HepG2 (cell line): ENCODE data around the gene NFATC2. TPM values are rescaled to one million over a fixed set of nuclear protein-coding genes. Genes with fewer than 3 reads are reported as not detected.
A peak's percentile ranks its signal among the peaks of the same experiment; 100 is the strongest.

Source experiments
- DMAP1 ChIP-seq: IDR thresholded peaks from 2 replicates; pipeline ENCODE4 v1.6.1; 2016
- HDAC2 ChIP-seq: sonication (generic); formaldehyde crosslinking; IDR thresholded peaks from 2 replicates; pipeline ENCODE4 v1.4.0; 2020; ENCODE audit warnings: missing genetic modification reagents
- MEF2D ChIP-seq: sonication (generic); formaldehyde crosslinking; IDR thresholded peaks from 2 replicates; pipeline ENCODE4 v1.5.1; 2020; ENCODE audit warnings: mild to moderate bottlenecking, missing genetic modification reagents
- MIER3 ChIP-seq: IDR thresholded peaks from 2 replicates; pipeline ENCODE4 v1.6.1; 2016; ENCODE audit warnings: missing compliant biosample characterization, borderline replicate concordance
- NR3C1 ChIP-seq: sonication (generic); formaldehyde crosslinking; IDR thresholded peaks from 2 replicates; pipeline ENCODE4 v1.4.0; 2020; ENCODE audit warnings: missing genetic modification reagents
- SAFB2 ChIP-seq: sonication (generic); formaldehyde crosslinking; IDR thresholded peaks from 2 replicates; pipeline ENCODE4 v1.5.1; 2020; ENCODE audit warnings: missing genetic modification reagents, low read depth, mild to moderate bottlenecking, borderline replicate concordance
- SRY ChIP-seq: sonication (generic); formaldehyde crosslinking; IDR thresholded peaks from 2 replicates; pipeline ENCODE4 v1.8.0; 2022; ENCODE audit warnings: mild to moderate bottlenecking, missing genetic modification reagents
- TCF7 ChIP-seq: sonication (generic); IDR thresholded peaks from 2 replicates; pipeline ENCODE4 v1.6.1; 2016; ENCODE audit warnings: antibody characterized with exemption, low read depth
- TSC22D2 ChIP-seq: sonication (generic); formaldehyde crosslinking; IDR thresholded peaks from 2 replicates; pipeline ENCODE4 v1.5.1; 2020; ENCODE audit warnings: missing genetic modification reagents, mild to moderate bottlenecking, borderline replicate concordance
- ZFP36L1 ChIP-seq: sonication (generic); formaldehyde crosslinking; IDR thresholded peaks from 2 replicates; pipeline ENCODE4 v1.8.0; 2022; ENCODE audit warnings: mild to moderate bottlenecking, missing genetic modification reagents, moderate library complexity
- ZFP37 ChIP-seq: sonication (generic); formaldehyde crosslinking; IDR thresholded peaks from 2 replicates; pipeline ENCODE4 v1.4.0; 2020; ENCODE audit warnings: missing genetic modification reagents, borderline replicate concordance
- ZNF251 ChIP-seq: sonication (generic); formaldehyde crosslinking; IDR thresholded peaks from 2 replicates; pipeline ENCODE4 v1.9.0; 2021; ENCODE audit warnings: mild to moderate bottlenecking, missing genetic modification reagents
- ZNF510 ChIP-seq: sonication (generic); formaldehyde crosslinking; IDR thresholded peaks from 2 replicates; pipeline ENCODE4 v1.4.0; 2020; ENCODE audit warnings: low read depth, mild to moderate bottlenecking, missing genetic modification reagents
- ZNF660 ChIP-seq: sonication (generic); formaldehyde crosslinking; IDR thresholded peaks from 2 replicates; pipeline ENCODE4 v1.5.1; 2020; ENCODE audit warnings: mild to moderate bottlenecking, low read depth, missing genetic modification reagents, borderline replicate concordance
- ZSCAN22 ChIP-seq: sonication (generic); formaldehyde crosslinking; IDR thresholded peaks from 2 replicates; pipeline ENCODE4 v1.4.0; 2020; ENCODE audit warnings: mild to moderate bottlenecking, missing genetic modification reagents
- polyA plus RNA-seq, 8 experiments: library from polyadenylated mRNA; depleted of rRNA in 3 of 8; stranded (reverse) in 7 of 8; unstranded in 1 of 8; fragments of >200 nt; fragmentation: Illumina TruSeq in 4 of 8; extraction: Trizol in 4 of 8; gene quantifications; 2 replicates each; pipeline versions ENCODE4 v1.2.1 to v1.2.3, GENCODE V29; 2011 to 2016; ENCODE audit warnings: low read depth in 4 of 8, missing spikeins in 1 of 8, mixed read lengths in 1 of 8; ENCODE audit not compliant: insufficient read depth in 1 of 8
- total RNA-seq, 5 experiments: library from RNA; depleted of rRNA; stranded (reverse); fragments of >200 nt; fragmentation: Illumina TruSeq; extraction: Trizol; gene quantifications; 2 replicates each; pipeline ENCODE4 v1.2.3, GENCODE V29; 2016; ENCODE audit warnings: low read depth in 1 of 5
- TF ChIP-seq, protein P1 (sequence below): sonication (generic); formaldehyde crosslinking; IDR thresholded peaks from 2 replicates; pipeline ENCODE4 v1.4.0; 2020; ENCODE audit warnings: low read depth, mild to moderate bottlenecking, missing genetic modification reagents
- TF ChIP-seq, protein P2 (sequence below): IDR thresholded peaks from 2 replicates; pipeline ENCODE4 v1.6.1; 2016; ENCODE audit warnings: control low read depth
- TF ChIP-seq, protein P3 (sequence below): sonication (generic); formaldehyde crosslinking; IDR thresholded peaks from 2 replicates; pipeline ENCODE4 v1.5.0; 2020; ENCODE audit warnings: mild to moderate bottlenecking, missing genetic modification reagents
- TF ChIP-seq, protein P4 (sequence below): IDR thresholded peaks from 2 replicates; pipeline ENCODE4 v1.6.1; 2016; ENCODE audit warnings: missing genetic modification reagents, missing compliant biosample characterization
- TF ChIP-seq, protein P5 (sequence below): sonication (generic); formaldehyde crosslinking; conservative IDR thresholded peaks from 2 replicates; pipeline ENCODE4 v1.8.0; 2022; ENCODE audit warnings: missing genetic modification reagents
- TF ChIP-seq, protein P6 (sequence below): sonication (generic); formaldehyde crosslinking; conservative IDR thresholded peaks from 2 replicates; pipeline ENCODE4 v1.5.0; 2020; ENCODE audit warnings: missing genetic modification reagents

Gene NFATC2
- total and polyA plus RNA-seq, 2 of the 13 experiments (the other 11 are each of a cell fraction or from before 2014, with no cell fraction given): 1.9 to 3.3 TPM

DNA sequence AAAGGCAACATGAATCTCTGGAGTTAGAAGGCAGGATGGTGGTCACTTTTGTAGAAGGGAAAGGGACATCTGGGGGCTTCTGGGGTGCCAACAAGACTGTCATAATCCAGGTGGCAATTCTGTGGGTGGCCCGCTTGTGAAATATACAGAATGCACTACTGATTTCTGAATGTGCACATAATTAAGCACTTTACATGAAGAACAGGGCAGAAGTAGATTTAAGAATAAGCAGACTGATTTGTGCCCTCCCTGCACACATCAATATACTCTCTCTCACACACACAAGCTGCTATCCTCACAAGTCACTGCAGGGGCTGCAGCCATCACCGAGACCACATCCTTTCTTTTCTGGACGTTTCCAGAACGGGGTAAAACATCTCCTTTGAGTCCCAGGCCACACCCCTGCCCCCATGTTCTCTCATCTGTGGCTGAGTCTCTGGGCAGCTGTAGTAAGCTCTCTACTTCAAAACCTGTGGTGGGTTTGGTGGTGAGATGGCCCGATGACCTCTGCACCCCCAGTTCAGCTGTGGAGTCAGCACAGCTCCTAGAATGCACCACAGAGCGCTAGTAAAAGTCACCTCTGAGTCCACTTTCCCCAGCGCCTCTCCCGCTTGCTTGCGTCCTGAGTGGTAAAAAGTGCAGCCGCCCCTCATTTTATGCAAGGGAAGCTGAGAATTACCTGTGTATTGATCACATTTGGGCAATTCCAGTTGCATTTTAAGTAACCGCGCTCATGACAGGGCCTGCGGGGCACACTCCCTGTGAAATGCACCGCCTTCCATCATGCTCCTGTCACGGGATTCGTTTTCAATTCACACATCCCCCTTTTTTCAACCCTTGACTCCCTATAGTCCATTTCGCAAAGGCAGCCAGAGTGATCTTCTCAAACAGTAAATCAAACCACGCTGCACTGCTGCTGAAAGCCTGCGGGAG is 115.5 kb downstream of the NFATC2 start (continued):
- TF ChIP-seq ZNF251 (CRISPR knock-in tag) (no peak), ZFP37 (no peak), NR3C1 (CRISPR knock-in tag) (no peak), HDAC2 (CRISPR knock-in tag) (peak; percentile 60), ZNF510 (no peak), ZFP36L1 (CRISPR knock-in tag) (no peak), TSC22D2 (no peak), DMAP1 (CRISPR knock-in tag) (no peak), MIER3 (no peak), TCF7 (0 out of 2 replicates have a peak, but pooled peaks have one; percentile 18), MEF2D (CRISPR knock-in tag) (no peak), ZSCAN22 (CRISPR knock-in tag) (no peak), ZNF660 (CRISPR knock-in tag) (no peak), SAFB2 (no peak), SRY (0 out of 2 replicates have a peak, but pooled peaks have one; percentile 13)
- TF ChIP-seq, protein P1, sequence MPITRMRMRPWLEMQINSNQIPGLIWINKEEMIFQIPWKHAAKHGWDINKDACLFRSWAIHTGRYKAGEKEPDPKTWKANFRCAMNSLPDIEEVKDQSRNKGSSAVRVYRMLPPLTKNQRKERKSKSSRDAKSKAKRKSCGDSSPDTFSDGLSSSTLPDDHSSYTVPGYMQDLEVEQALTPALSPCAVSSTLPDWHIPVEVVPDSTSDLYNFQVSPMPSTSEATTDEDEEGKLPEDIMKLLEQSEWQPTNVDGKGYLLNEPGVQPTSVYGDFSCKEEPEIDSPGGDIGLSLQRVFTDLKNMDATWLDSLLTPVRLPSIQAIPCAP (CRISPR knock-in tag): no peak
- TF ChIP-seq, protein P2, sequence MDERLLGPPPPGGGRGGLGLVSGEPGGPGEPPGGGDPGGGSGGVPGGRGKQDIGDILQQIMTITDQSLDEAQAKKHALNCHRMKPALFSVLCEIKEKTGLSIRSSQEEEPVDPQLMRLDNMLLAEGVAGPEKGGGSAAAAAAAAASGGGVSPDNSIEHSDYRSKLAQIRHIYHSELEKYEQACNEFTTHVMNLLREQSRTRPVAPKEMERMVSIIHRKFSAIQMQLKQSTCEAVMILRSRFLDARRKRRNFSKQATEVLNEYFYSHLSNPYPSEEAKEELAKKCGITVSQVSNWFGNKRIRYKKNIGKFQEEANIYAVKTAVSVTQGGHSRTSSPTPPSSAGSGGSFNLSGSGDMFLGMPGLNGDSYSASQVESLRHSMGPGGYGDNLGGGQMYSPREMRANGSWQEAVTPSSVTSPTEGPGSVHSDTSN: no peak
- TF ChIP-seq, protein P3, sequence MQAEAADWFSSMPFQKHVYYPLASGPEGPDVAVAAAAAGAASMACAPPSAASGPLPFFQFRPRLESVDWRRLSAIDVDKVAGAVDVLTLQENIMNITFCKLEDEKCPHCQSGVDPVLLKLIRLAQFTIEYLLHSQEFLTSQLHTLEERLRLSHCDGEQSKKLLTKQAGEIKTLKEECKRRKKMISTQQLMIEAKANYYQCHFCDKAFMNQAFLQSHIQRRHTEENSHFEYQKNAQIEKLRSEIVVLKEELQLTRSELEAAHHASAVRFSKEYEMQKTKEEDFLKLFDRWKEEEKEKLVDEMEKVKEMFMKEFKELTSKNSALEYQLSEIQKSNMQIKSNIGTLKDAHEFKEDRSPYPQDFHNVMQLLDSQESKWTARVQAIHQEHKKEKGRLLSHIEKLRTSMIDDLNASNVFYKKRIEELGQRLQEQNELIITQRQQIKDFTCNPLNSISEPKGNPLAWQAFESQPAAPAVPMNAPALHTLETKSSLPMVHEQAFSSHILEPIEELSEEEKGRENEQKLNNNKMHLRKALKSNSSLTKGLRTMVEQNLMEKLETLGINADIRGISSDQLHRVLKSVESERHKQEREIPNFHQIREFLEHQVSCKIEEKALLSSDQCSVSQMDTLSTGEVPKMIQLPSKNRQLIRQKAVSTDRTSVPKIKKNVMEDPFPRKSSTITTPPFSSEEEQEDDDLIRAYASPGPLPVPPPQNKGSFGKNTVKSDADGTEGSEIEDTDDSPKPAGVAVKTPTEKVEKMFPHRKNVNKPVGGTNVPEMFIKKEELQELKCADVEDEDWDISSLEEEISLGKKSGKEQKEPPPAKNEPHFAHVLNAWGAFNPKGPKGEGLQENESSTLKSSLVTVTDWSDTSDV (CRISPR knock-in tag): no peak
- TF ChIP-seq, protein P4, sequence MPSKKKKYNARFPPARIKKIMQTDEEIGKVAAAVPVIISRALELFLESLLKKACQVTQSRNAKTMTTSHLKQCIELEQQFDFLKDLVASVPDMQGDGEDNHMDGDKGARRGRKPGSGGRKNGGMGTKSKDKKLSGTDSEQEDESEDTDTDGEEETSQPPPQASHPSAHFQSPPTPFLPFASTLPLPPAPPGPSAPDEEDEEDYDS (CRISPR knock-in tag): no peak
- TF ChIP-seq, protein P5, sequence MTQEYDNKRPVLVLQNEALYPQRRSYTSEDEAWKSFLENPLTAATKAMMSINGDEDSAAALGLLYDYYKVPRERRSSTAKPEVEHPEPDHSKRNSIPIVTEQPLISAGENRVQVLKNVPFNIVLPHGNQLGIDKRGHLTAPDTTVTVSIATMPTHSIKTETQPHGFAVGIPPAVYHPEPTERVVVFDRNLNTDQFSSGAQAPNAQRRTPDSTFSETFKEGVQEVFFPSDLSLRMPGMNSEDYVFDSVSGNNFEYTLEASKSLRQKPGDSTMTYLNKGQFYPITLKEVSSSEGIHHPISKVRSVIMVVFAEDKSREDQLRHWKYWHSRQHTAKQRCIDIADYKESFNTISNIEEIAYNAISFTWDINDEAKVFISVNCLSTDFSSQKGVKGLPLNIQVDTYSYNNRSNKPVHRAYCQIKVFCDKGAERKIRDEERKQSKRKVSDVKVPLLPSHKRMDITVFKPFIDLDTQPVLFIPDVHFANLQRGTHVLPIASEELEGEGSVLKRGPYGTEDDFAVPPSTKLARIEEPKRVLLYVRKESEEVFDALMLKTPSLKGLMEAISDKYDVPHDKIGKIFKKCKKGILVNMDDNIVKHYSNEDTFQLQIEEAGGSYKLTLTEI (CRISPR knock-in tag): no peak
- TF ChIP-seq, protein P6, sequence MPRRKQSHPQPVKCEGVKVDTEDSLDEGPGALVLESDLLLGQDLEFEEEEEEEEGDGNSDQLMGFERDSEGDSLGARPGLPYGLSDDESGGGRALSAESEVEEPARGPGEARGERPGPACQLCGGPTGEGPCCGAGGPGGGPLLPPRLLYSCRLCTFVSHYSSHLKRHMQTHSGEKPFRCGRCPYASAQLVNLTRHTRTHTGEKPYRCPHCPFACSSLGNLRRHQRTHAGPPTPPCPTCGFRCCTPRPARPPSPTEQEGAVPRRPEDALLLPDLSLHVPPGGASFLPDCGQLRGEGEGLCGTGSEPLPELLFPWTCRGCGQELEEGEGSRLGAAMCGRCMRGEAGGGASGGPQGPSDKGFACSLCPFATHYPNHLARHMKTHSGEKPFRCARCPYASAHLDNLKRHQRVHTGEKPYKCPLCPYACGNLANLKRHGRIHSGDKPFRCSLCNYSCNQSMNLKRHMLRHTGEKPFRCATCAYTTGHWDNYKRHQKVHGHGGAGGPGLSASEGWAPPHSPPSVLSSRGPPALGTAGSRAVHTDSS: no peak
